ENCODE measurements around the gene HAUS7.

DNA sequence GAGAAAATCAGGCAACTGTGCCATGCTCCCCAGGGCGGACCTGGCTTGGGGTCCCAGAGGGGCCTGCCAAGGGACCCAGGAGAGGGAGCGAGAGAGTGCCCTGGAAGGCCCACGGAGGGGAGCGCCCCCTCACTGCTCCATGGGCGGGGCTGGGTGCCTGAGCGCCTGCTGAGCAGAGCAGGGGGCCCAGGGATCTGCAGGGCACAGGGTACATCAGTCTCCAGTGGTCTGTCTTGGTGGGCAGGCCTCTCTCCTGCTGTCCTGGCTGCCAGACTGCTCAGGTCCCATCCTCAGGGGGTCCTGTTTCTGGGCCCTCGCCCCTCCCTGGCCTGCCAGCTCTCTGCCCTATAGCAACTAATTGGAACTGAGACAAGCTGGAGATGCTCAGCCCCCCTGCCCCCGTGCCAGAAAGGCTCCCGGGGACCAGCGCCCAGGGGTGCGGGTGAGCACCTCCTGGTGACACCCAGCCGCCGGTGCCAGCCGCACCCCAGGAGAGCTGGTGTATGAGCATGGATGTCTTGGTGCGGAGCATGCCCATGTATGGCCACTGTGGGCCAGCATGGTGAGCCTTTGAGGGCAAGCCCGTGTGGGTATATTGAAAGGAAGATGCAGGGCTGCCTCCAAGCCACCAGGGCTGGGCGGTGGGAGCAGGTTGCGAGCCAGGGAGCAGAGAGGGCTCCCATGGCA, 25.7 kb upstream of the HAUS7 start:
- TF ChIP-seq CTCF (IDR thresholded peaks at IDR 0.05) (no peak), POLR2AphosphoS5 (IDR thresholded peaks at IDR 0.05; ENCODE audit: low read depth, low read length) (no peak)
